ENCODE data around the gene NEU2.

- TF ChIP-seq TCF7L2 (IDR thresholded peaks at IDR 0.05; ENCODE audit: borderline replicate concordance, extremely low read depth, insufficient read depth, insufficient read length) (no peak), EZH2 (IDR thresholded peaks at IDR 0.05) (no peak), CTCF (IDR thresholded peaks at IDR 0.05 in 2 of 3, conservative IDR thresholded peaks at IDR 0.05 in 1 of 3; ENCODE audit: borderline replicate concordance in 1 of 3, insufficient read depth in 1 of 3, low read depth in 2 of 3, low read length in 2 of 3) (no peak), ZBTB33 (IDR thresholded peaks at IDR 0.05; ENCODE audit: extremely low read depth, insufficient replicate concordance, low read length) (no peak), EGR1 (IDR thresholded peaks at IDR 0.05; ENCODE audit: low read depth) (no peak), EZH2phosphoT487 (IDR thresholded peaks at IDR 0.05; ENCODE audit: borderline replicate concordance) (no peak), POLR2A (IDR thresholded peaks at IDR 0.05; ENCODE audit: borderline replicate concordance, extremely low read depth, insufficient read depth, insufficient read length) (no peak)
Measured at GRCh38 chr2:233032551-233033320, at the start of gene NEU2.

Measured in HCT116 (cell line).